HS-5 (cell line): ENCODE results near the gene PAQR7.

Experiments used
- DNase-seq: peaks from one replicate; pipeline ENCODE4 v3.0.0-alpha.2; 2012; ENCODE audit warnings: low read depth

The PAQR7 gene

GRCh38 chr1:25875154-25875855, at the start of gene PAQR7:
Gene PAQR7, minus strand, starts transcription at chr1:25875708. Its CDS starts 11,869 bp downstream, at chr1:25863839.
- DNase-seq, result no peak

- no peak for DNase-seq
Measured at GRCh38 chr1:25924454-25924853, 48.9 kb upstream of the PAQR7 start.

GRCh38 chr1:25922971-25923552, 47.6 kb upstream of the PAQR7 start:
- no peak for DNase-seq

GRCh38 chr1:25922056-25922970, 46.8 kb upstream of the PAQR7 start:
- no peak for DNase-seq

- DNase-seq, result no peak
Measured at GRCh38 chr1:25918615-25919014, 43.1 kb upstream of the PAQR7 start.

GRCh38 chr1:25917996-25918395, 42.5 kb upstream of the PAQR7 start:
- no peak for DNase-seq

GRCh38 chr1:25916460-25916859, 41.0 kb upstream of the PAQR7 start:
- no peak for DNase-seq

- no peak for DNase-seq
Measured at GRCh38 chr1:25914074-25914995, 38.8 kb upstream of the PAQR7 start.

- no peak for DNase-seq
Measured at GRCh38 chr1:25913206-25913605, 37.7 kb upstream of the PAQR7 start.

GRCh38 chr1:25912076-25912831, 36.7 kb upstream of the PAQR7 start:
- peak; percentile 83 for DNase-seq

GRCh38 chr1:25911162-25911561, 35.7 kb upstream of the PAQR7 start:
- DNase-seq, result no peak

GRCh38 chr1:25909040-25909439, 33.5 kb upstream of the PAQR7 start:
- DNase-seq, result no peak

GRCh38 chr1:25908161-25908560, 32.7 kb upstream of the PAQR7 start:
- DNase-seq, result no peak

GRCh38 chr1:25907601-25908000, 32.1 kb upstream of the PAQR7 start:
- DNase-seq, result no peak

GRCh38 chr1:25906644-25907300, 31.3 kb upstream of the PAQR7 start:
- no peak for DNase-seq

GRCh38 chr1:25905680-25906643, 30.5 kb upstream of the PAQR7 start, which contains the start of gene STMN1:
Gene STMN1, minus strand, starts transcription at chr1:25906419. Its CDS starts 1,743 bp downstream, at chr1:25904676.
- peak; percentile 66 for DNase-seq

- peak; percentile 69 for DNase-seq
Measured at GRCh38 chr1:25904943-25905679, 29.6 kb upstream of the PAQR7 start.

GRCh38 chr1:25903986-25904385, 28.5 kb upstream of the PAQR7 start:
- DNase-seq, result no peak
